Thyroid gland (tissue), 4 donors: ENCODE results near the gene ZNF281.

Experiments used
- POLR2A ChIP-seq, 2 donors: fragments of 450-650 bp; IDR thresholded peaks; one replicate each; pipeline ENCODE4 v1.6.1; 2017; ENCODE audit warnings: antibody characterized with exemption in 2 of 2, mild to moderate bottlenecking in 2 of 2, moderate library complexity in 1 of 2
- TF ChIP-seq, protein P1 (sequence below), 6 experiments: fragments of 200-600 bp in 3 of 6; fragments of 450-650 bp in 3 of 6; sonication (generic) in 3 of 6; IDR thresholded peaks; one replicate each; pipeline ENCODE4 v1.5.1; 2016 to 2019; ENCODE audit warnings: antibody characterized with exemption in 6 of 6, mild to moderate bottlenecking in 2 of 6, inconsistent platforms in 1 of 6, moderate library complexity in 1 of 6

DNA sequence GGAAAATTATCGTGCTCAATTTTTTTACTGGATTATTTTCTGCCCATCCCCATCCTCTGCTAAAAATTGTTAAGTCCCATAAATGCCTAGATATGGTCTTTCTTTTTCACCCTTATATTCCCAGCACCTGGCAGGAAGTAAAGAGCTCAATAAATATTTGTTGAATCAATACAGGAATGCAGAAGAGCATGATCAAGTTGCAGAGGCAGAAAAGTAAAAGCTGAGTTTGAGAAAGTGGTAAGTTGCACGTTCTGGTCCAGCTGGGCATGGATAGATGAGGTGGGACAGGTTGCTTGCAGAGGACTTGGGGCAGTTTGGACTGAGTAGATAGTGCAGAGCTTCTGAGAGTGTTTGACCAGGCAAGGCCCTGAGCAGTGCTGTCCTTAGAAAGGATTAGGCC lies 40.1 kb downstream of the ZNF281 start:
- TF ChIP-seq, protein P1, sequence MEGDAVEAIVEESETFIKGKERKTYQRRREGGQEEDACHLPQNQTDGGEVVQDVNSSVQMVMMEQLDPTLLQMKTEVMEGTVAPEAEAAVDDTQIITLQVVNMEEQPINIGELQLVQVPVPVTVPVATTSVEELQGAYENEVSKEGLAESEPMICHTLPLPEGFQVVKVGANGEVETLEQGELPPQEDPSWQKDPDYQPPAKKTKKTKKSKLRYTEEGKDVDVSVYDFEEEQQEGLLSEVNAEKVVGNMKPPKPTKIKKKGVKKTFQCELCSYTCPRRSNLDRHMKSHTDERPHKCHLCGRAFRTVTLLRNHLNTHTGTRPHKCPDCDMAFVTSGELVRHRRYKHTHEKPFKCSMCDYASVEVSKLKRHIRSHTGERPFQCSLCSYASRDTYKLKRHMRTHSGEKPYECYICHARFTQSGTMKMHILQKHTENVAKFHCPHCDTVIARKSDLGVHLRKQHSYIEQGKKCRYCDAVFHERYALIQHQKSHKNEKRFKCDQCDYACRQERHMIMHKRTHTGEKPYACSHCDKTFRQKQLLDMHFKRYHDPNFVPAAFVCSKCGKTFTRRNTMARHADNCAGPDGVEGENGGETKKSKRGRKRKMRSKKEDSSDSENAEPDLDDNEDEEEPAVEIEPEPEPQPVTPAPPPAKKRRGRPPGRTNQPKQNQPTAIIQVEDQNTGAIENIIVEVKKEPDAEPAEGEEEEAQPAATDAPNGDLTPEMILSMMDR (IDR thresholded peaks at IDR 0.05) = no peak
- TF ChIP-seq POLR2A (IDR thresholded peaks at IDR 0.05) = no peak
